Measurements from ENCODE around the gene PIGQ.

PIGQ gene

GRCh38 chr16:552171-552570, 17.6 kb upstream of the PIGQ start:
- no peaks in the 10 kb centered on the region for H3K9me3 ChIP-seq (ENCODE audit: control insufficient read depth, low read length)
- peaks cover under 1% of the 10 kb centered on the region for H3K4me1 ChIP-seq (ENCODE audit: control insufficient read depth, insufficient read depth, low read length)
- no peaks in the 10 kb centered on the region for H3K27me3 ChIP-seq (ENCODE audit: control insufficient read depth, insufficient read depth, low read length)
- H3K9ac ChIP-seq (ENCODE audit: low read length), result no peak overlapping the region
- H3K4me3 ChIP-seq (ENCODE audit: low read length), result no peak overlapping the region
- no peaks in the 10 kb centered on the region for H3K36me3 ChIP-seq (ENCODE audit: control insufficient read depth, insufficient read depth, low read length)

- Histone ChIP-seq H3K36me3 (ENCODE audit: control insufficient read depth, insufficient read depth, low read length) (no peaks in the 10 kb centered on the region), H3K4me1 (ENCODE audit: control insufficient read depth, insufficient read depth, low read length) (peaks cover 3% of the 10 kb centered on the region), H3K27me3 (ENCODE audit: control insufficient read depth, insufficient read depth, low read length) (peaks cover 7% of the 10 kb centered on the region), H3K4me3 (ENCODE audit: low read length) (no peak overlapping the region), H3K9me3 (ENCODE audit: control insufficient read depth, low read length) (no peaks in the 10 kb centered on the region), H3K9ac (ENCODE audit: low read length) (no peak overlapping the region)
Measured at GRCh38 chr16:553601-554296, 16.0 kb upstream of the PIGQ start.

GRCh38 chr16:554297-554621, 15.5 kb upstream of the PIGQ start:
- Histone ChIP-seq H3K4me3 (ENCODE audit: low read length) (no peak overlapping the region), H3K9ac (ENCODE audit: low read length) (no peak overlapping the region), H3K4me1 (ENCODE audit: control insufficient read depth, insufficient read depth, low read length) (peaks cover 7% of the 10 kb centered on the region), H3K27me3 (ENCODE audit: control insufficient read depth, insufficient read depth, low read length) (peaks cover 12% of the 10 kb centered on the region), H3K9me3 (ENCODE audit: control insufficient read depth, low read length) (no peaks in the 10 kb centered on the region), H3K36me3 (ENCODE audit: control insufficient read depth, insufficient read depth, low read length) (no peaks in the 10 kb centered on the region)

- peaks cover 18% of the 10 kb centered on the region for H3K27me3 ChIP-seq (ENCODE audit: control insufficient read depth, insufficient read depth, low read length)
- no peaks in the 10 kb centered on the region for H3K9me3 ChIP-seq (ENCODE audit: control insufficient read depth, low read length)
- no peaks in the 10 kb centered on the region for H3K36me3 ChIP-seq (ENCODE audit: control insufficient read depth, insufficient read depth, low read length)
- H3K4me3 ChIP-seq (ENCODE audit: low read length), result no peak overlapping the region
- peaks cover 7% of the 10 kb centered on the region for H3K4me1 ChIP-seq (ENCODE audit: control insufficient read depth, insufficient read depth, low read length)
- no peak overlapping the region for H3K9ac ChIP-seq (ENCODE audit: low read length)
Measured at GRCh38 chr16:554640-555365, 15.0 kb upstream of the PIGQ start.

DNA sequence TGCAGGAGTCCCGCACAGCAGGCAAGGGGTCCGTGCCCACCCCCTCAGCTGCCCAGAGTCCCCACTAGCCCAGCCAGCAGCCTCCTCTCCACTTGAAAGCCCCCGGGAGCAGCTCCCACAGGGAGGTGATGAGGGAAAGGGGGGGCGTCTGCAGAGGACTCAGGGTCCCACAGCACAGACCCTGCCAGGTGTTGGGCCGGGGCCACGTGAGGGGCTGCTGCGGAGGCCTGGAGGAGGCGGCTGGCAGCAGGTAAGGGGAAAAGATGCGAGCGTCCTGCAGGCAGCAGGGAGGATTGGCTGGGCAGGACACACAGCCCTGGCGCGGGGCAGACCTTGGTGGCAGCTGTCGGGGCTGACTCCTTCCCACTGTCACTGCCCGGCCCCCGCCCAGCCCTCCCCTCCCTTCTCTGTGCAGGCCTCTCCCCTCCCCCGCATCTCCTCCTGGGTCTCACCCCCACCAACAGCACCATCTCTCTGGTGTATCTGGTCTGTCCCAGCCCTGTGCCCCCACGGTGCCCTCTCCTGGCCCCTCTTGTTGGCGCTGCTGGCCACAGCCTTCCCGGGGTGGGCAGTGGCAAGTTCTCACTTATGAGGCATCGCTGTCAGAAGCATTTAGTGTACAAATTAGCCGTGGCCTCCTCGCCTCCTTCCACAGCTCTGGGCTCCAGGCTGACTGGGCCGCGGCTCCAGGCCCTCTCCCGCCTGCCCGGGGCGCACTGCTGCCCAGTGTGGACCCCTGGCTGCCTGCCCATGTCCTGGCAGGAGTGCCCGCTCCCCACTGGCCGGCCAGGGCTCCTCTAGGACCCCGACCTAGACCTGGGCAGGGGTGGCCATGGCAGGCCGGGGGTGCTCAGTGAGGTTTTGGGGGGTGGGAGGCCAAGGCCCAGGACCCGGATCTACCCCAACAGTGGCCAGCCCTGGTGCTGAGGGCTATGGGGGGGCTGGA, 14.0 kb upstream of the PIGQ start:
- no peaks in the 10 kb centered on the region for H3K9me3 ChIP-seq (ENCODE audit: control insufficient read depth, low read length)
- peaks cover 7% of the 10 kb centered on the region for H3K4me1 ChIP-seq (ENCODE audit: control insufficient read depth, insufficient read depth, low read length)
- peaks cover 20% of the 10 kb centered on the region for H3K27me3 ChIP-seq (ENCODE audit: control insufficient read depth, insufficient read depth, low read length)
- no peak overlapping the region for H3K9ac ChIP-seq (ENCODE audit: low read length)
- H3K36me3 ChIP-seq (ENCODE audit: control insufficient read depth, insufficient read depth, low read length), result no peaks in the 10 kb centered on the region
- no peak overlapping the region for H3K4me3 ChIP-seq (ENCODE audit: low read length)

- Histone ChIP-seq H3K27me3 (ENCODE audit: control insufficient read depth, insufficient read depth, low read length) (peaks cover 28% of the 10 kb centered on the region), H3K4me3 (ENCODE audit: low read length) (no peak overlapping the region), H3K36me3 (ENCODE audit: control insufficient read depth, insufficient read depth, low read length) (no peaks in the 10 kb centered on the region), H3K9me3 (ENCODE audit: control insufficient read depth, low read length) (no peaks in the 10 kb centered on the region), H3K9ac (ENCODE audit: low read length) (no peak overlapping the region), H3K4me1 (ENCODE audit: control insufficient read depth, insufficient read depth, low read length) (peaks cover 7% of the 10 kb centered on the region)
Measured at GRCh38 chr16:556474-557173, 13.1 kb upstream of the PIGQ start.

DNA sequence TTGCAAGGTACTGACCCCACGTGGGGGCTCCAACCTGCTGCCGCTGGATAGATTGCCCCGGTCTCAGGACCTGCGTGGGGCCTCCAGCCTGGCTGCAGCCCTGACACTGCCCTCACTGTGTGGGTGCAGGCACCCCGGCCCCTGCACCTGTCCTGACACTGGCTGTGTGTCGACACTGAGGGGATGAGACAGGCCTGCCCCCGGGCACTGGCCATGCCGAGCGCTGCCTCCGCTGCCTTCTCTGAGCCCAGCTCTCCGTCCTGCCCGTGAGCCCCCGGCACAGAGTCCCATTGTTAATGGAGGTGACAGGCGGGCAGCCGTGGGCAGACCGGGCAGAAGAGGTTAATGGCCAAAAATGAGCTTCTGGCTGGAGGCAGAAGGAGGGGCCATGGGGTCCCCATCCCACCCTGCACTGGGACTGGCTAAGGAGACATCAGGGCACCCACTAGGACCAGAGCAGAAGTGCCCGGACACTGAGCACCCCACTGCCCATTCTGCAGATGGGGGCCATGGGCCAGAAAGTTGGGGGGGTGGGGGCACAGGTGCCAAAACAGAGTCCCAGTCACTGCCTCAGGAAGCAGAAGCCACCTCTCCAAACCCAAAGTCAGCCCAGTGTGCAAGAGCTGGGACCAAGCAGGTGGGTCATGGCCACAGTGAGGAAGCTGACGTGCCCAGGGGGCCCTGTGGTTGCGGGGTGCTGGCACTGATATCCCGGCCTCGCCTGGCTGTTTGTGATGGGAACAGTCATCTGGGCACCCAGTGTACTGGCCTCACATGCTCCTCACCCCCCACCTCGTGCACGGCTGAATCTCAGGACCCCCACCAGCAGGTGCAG, 12.1 kb upstream of the PIGQ start:
- Histone ChIP-seq H3K27me3 (ENCODE audit: control insufficient read depth, insufficient read depth, low read length) (peaks cover 38% of the 10 kb centered on the region), H3K4me1 (ENCODE audit: control insufficient read depth, insufficient read depth, low read length) (peaks cover 7% of the 10 kb centered on the region), H3K9me3 (ENCODE audit: control insufficient read depth, low read length) (no peaks in the 10 kb centered on the region), H3K36me3 (ENCODE audit: control insufficient read depth, insufficient read depth, low read length) (no peaks in the 10 kb centered on the region), H3K4me3 (ENCODE audit: low read length) (no peak overlapping the region), H3K9ac (ENCODE audit: low read length) (no peak overlapping the region)

DNA sequence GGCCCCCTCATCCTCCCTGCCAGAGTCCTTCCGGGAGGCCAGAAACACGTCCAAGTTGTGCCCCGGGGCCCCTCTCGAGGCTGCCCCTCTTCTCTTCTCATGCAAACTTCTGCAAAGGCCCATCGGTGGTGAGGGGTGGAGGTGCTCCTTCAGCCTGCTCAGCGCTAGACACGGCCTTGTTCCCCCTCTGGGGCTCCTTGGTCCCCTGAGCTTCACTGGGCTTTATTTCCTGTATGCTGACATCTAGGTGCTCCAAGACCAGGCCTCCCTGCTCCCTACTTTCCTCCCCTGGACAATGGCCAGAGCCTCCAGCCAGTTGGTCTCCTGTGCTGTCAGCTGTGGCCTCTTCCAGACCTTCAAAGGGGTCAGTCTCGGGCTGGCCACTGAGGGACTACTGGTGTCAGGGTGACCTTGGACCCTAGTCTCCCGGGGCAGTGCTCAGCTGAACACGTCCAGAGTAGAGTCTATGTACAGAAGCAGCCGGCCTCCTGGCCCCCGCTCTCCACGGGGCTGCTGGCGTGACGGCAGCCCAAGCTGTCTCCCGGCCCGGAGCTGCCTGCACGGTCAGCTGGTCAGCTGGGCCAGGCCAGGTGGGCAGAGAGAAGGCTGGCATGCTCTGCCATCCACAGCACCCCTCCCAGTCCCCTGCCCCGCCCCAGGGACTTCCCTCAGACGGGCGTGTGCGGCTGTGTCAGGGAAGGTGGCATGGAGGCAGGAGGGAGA, 11.3 kb upstream of the PIGQ start:
- Histone ChIP-seq H3K9me3 (ENCODE audit: control insufficient read depth, low read length) (no peaks in the 10 kb centered on the region), H3K36me3 (ENCODE audit: control insufficient read depth, insufficient read depth, low read length) (no peaks in the 10 kb centered on the region), H3K4me3 (ENCODE audit: low read length) (no peak overlapping the region), H3K27me3 (ENCODE audit: control insufficient read depth, insufficient read depth, low read length) (peaks cover 40% of the 10 kb centered on the region), H3K9ac (ENCODE audit: low read length) (no peak overlapping the region), H3K4me1 (ENCODE audit: control insufficient read depth, insufficient read depth, low read length) (peaks cover 7% of the 10 kb centered on the region)

GRCh38 chr16:559021-559380, 10.8 kb upstream of the PIGQ start:
- H3K9me3 ChIP-seq (ENCODE audit: control insufficient read depth, low read length), result no peaks in the 10 kb centered on the region
- no peak overlapping the region for H3K9ac ChIP-seq (ENCODE audit: low read length)
- H3K27me3 ChIP-seq (ENCODE audit: control insufficient read depth, insufficient read depth, low read length), result peaks cover 40% of the 10 kb centered on the region
- no peak overlapping the region for H3K4me3 ChIP-seq (ENCODE audit: low read length)
- no peaks in the 10 kb centered on the region for H3K36me3 ChIP-seq (ENCODE audit: control insufficient read depth, insufficient read depth, low read length)
- H3K4me1 ChIP-seq (ENCODE audit: control insufficient read depth, insufficient read depth, low read length), result peaks cover 7% of the 10 kb centered on the region

DNA sequence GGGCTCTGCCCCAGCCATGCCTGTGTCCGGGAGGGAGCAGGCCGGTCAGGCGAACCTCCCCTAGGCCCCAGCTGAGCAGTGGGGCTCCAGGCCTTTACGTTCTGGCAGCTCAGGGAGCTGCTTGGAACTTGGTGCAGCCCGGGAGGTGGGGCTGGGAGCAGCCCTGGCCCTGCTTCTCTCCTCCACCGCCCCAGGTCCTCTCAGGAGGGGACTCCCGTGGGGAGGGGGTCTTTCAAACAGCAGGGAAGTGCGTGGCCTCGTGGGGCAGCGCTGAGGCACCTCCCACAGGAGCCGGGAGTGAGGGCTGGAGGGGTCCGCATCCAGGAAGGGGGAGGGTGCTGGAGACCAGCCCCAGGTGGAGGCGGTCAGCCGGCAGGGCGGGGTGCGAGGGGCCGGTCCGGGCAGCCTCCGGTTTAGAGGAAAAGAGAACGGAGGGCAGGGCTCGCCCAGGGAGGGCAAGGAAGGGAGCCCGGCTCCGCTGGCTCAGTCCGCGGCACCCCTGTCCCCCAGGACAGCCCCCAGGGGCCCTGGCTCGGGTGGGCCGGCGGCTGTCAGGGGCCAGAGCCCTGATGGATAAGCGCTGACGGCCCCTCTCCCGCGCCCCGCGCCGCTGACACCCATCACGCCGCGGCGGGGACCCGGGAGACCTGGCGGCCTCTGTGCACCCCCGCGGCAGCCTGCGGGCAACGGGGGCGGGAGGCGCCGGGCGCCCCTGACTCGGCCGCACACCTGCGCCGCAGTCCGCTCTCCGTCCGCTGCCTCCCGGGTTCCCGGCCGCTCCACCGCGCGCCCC, 10.2 kb upstream of the PIGQ start:
- Histone ChIP-seq H3K9ac (ENCODE audit: low read length) (no peak overlapping the region), H3K27me3 (ENCODE audit: control insufficient read depth, insufficient read depth, low read length) (peaks cover 40% of the 10 kb centered on the region), H3K9me3 (ENCODE audit: control insufficient read depth, low read length) (no peaks in the 10 kb centered on the region), H3K4me3 (ENCODE audit: low read length) (no peak overlapping the region), H3K4me1 (ENCODE audit: control insufficient read depth, insufficient read depth, low read length) (peaks cover 7% of the 10 kb centered on the region), H3K36me3 (ENCODE audit: control insufficient read depth, insufficient read depth, low read length) (no peaks in the 10 kb centered on the region)

All from mucosa of stomach (tissue), 1 donor.